Adrenal gland (tissue), 5 donors: Measurements from ENCODE around the gene TTC34.

Experiments used
- POLR2A ChIP-seq, 2 donors: fragments of 450-650 bp; IDR thresholded peaks; one replicate each; pipeline ENCODE4 v1.6.1; 2017; ENCODE audit warnings: antibody characterized with exemption in 2 of 2, mild to moderate bottlenecking in 2 of 2, moderate library complexity in 1 of 2
- TF ChIP-seq, protein P1 (sequence below), 6 experiments: fragments of 450-650 bp in 4 of 6; fragments of 200-600 bp in 2 of 6; sonication (generic) in 1 of 6; IDR thresholded peaks; 1 replicate in 5 of 6; 2 replicates in 1 of 6; pipeline versions ENCODE4 v1.5.1 to v1.8.0; 2016 to 2021; ENCODE audit warnings: antibody characterized with exemption in 6 of 6, mild to moderate bottlenecking in 2 of 6, moderate library complexity in 1 of 6
- donor health status: DM: no; HTN: no; CAD: no.

DNA sequence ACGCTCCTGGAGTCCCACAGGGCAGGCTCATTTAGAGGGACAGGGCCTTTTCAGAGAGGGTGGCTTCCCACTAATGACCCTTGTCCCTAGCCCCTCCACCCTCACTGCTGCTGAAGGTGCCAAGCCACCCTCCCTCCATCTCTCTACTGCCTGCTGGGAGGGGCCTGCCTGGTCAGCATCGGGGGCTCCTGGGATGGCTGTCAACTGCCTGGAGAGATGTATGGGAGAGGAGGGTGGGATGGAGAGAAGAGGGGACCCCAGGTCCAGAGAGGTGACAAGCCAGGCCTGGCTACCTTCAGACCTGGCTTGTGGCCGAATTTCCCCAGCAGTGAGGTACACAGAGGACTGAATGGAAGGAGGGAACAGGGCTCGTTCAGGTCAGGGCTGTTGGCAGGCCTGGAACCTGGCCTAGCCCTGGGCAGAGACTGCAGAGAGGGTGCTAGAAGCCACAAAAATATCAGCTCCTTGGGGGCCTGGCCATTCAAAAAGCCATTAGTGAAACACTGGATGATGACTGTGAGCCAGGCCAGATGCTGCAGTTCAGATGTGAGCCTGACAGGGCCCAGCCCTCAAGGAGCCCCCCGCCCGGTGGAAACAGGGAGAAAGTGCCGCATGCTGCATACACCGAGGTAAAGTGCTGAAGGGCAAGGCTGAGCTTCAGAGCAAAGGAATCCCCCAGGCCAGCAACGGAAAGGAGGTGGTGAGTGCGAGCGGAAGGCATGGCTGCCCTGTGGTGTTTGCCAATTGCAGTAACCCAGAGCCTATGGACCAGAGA lies 188.7 kb downstream of the TTC34 start:
- TF ChIP-seq, protein P1, sequence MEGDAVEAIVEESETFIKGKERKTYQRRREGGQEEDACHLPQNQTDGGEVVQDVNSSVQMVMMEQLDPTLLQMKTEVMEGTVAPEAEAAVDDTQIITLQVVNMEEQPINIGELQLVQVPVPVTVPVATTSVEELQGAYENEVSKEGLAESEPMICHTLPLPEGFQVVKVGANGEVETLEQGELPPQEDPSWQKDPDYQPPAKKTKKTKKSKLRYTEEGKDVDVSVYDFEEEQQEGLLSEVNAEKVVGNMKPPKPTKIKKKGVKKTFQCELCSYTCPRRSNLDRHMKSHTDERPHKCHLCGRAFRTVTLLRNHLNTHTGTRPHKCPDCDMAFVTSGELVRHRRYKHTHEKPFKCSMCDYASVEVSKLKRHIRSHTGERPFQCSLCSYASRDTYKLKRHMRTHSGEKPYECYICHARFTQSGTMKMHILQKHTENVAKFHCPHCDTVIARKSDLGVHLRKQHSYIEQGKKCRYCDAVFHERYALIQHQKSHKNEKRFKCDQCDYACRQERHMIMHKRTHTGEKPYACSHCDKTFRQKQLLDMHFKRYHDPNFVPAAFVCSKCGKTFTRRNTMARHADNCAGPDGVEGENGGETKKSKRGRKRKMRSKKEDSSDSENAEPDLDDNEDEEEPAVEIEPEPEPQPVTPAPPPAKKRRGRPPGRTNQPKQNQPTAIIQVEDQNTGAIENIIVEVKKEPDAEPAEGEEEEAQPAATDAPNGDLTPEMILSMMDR (IDR thresholded peaks at IDR 0.05): no peak
- TF ChIP-seq POLR2A (IDR thresholded peaks at IDR 0.05): no peak
